ENCODE data around the gene ADAMTS17.

ADAMTS17 gene

DNA sequence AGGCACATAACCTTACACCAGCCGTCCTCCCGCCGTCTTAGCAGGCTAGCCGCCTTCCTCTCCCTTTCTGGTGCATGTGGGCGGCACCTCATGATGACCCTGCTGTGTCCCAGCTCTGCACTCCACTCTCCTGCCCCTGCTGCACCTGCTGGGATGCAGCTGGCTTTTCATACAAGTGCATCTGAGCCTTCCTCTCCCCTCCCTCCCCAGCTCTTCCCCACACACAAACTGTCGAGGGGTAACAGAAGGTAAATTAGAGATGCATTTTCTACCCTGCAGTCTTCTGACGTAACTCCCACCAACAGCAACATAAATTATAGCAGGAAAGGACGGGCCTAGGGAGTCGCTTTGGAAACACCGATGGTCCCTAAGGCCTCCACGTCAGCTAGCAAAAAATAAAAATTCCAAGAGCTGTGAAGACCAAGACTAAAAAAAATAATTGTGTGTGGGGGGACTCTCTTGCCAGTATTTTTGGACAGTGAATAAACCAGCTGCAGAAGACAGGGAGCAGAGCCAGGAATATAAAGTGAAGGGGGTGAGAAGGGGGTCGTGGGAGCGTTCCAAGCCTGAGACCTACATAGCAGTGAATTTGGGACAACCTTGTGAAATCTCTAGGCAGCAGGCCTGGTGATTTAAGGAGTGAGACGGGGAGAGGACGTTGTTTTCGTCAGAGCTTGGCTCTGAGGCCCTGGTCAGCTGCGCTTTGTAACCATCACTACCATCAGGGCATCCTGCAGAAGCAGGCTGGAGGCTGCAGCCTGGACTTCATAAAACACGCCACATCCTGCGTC, 216.2 kb downstream of the ADAMTS17 start:
- TF ChIP-seq EP300 (IDR thresholded peaks at IDR 0.05; ENCODE audit: borderline replicate concordance) (no peak), TAF1 (IDR thresholded peaks at IDR 0.05; ENCODE audit: low read depth) (no peak), TEAD4 (IDR thresholded peaks at IDR 0.05) (no peak), EGR1 (IDR thresholded peaks at IDR 0.05) (no peak), NFIC (IDR thresholded peaks at IDR 0.05) (no peak), YY1 (IDR thresholded peaks at IDR 0.05; ENCODE audit: low read depth) (no peak)
- TF ChIP-seq, protein P1, sequence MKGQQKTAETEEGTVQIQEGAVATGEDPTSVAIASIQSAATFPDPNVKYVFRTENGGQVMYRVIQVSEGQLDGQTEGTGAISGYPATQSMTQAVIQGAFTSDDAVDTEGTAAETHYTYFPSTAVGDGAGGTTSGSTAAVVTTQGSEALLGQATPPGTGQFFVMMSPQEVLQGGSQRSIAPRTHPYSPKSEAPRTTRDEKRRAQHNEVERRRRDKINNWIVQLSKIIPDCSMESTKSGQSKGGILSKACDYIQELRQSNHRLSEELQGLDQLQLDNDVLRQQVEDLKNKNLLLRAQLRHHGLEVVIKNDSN (IDR thresholded peaks at IDR 0.05): no peak
- TF ChIP-seq, protein P2, sequence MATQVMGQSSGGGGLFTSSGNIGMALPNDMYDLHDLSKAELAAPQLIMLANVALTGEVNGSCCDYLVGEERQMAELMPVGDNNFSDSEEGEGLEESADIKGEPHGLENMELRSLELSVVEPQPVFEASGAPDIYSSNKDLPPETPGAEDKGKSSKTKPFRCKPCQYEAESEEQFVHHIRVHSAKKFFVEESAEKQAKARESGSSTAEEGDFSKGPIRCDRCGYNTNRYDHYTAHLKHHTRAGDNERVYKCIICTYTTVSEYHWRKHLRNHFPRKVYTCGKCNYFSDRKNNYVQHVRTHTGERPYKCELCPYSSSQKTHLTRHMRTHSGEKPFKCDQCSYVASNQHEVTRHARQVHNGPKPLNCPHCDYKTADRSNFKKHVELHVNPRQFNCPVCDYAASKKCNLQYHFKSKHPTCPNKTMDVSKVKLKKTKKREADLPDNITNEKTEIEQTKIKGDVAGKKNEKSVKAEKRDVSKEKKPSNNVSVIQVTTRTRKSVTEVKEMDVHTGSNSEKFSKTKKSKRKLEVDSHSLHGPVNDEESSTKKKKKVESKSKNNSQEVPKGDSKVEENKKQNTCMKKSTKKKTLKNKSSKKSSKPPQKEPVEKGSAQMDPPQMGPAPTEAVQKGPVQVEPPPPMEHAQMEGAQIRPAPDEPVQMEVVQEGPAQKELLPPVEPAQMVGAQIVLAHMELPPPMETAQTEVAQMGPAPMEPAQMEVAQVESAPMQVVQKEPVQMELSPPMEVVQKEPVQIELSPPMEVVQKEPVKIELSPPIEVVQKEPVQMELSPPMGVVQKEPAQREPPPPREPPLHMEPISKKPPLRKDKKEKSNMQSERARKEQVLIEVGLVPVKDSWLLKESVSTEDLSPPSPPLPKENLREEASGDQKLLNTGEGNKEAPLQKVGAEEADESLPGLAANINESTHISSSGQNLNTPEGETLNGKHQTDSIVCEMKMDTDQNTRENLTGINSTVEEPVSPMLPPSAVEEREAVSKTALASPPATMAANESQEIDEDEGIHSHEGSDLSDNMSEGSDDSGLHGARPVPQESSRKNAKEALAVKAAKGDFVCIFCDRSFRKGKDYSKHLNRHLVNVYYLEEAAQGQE (IDR thresholded peaks at IDR 0.05; ENCODE audit: low read depth): no peak
- TF ChIP-seq, protein P3, sequence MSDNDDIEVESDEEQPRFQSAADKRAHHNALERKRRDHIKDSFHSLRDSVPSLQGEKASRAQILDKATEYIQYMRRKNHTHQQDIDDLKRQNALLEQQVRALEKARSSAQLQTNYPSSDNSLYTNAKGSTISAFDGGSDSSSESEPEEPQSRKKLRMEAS (IDR thresholded peaks at IDR 0.05): no peak

- TF ChIP-seq ZBTB7A (IDR thresholded peaks at IDR 0.05; ENCODE audit: low read depth) (no peak), EGR1 (IDR thresholded peaks at IDR 0.05) (no peak), EP300 (IDR thresholded peaks at IDR 0.05; ENCODE audit: borderline replicate concordance) (no peak), YY1 (IDR thresholded peaks at IDR 0.05; ENCODE audit: low read depth) (no peak), TEAD4 (IDR thresholded peaks at IDR 0.05) (no peak), TAF1 (IDR thresholded peaks at IDR 0.05; ENCODE audit: low read depth) (no peak), CREB1 (IDR thresholded peaks at IDR 0.05; ENCODE audit: low read depth) (no peak)
- TF ChIP-seq, protein P3 (IDR thresholded peaks at IDR 0.05): no peak
- TF ChIP-seq, protein P2 (IDR thresholded peaks at IDR 0.05; ENCODE audit: low read depth): no peak
Measured at GRCh38 chr15:100124936-100125335, 216.8 kb downstream of the ADAMTS17 start.

DNA sequence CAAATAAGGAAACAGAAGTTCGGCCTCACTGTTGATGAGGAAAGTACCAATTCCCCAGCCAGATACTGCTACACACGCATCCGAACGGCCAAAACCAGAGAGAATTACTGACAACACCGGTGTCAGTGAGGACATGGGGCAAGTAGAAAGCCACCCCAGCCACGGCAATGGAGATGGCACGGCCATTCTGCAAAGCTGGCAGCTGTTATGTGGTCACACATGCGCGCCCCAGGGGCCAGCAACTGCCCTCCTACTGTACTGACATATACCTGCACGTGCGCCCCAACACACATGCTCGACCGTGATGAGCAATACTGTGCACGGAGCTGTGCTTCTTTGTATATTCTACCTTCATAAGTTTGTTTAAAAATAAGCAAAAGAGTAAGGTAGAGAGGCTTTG, 217.4 kb downstream of the ADAMTS17 start:
- no peak for TF ChIP-seq FOXM1 (IDR thresholded peaks at IDR 0.05; ENCODE audit: borderline replicate concordance, low read depth)
- no peak for TF ChIP-seq NFIC (IDR thresholded peaks at IDR 0.05)
- TF ChIP-seq RAD21 (IDR thresholded peaks at IDR 0.05; ENCODE audit: low read depth): no peak
- TF ChIP-seq, protein P3 (IDR thresholded peaks at IDR 0.05): no peak
- TF ChIP-seq ZBTB7A (IDR thresholded peaks at IDR 0.05; ENCODE audit: low read depth): no peak
- TF ChIP-seq, protein P1 (IDR thresholded peaks at IDR 0.05): no peak
- no peak for TF ChIP-seq EGR1 (IDR thresholded peaks at IDR 0.05)
- no peak for TF ChIP-seq TEAD4 (IDR thresholded peaks at IDR 0.05)
- TF ChIP-seq TAF1 (IDR thresholded peaks at IDR 0.05; ENCODE audit: low read depth): no peak
- TF ChIP-seq YY1 (IDR thresholded peaks at IDR 0.05; ENCODE audit: low read depth): no peak
- TF ChIP-seq TCF12 (IDR thresholded peaks at IDR 0.05; ENCODE audit: low read depth): no peak
- TF ChIP-seq, protein P2 (IDR thresholded peaks at IDR 0.05; ENCODE audit: low read depth): no peak
- TF ChIP-seq CEBPB (IDR thresholded peaks at IDR 0.05): no peak
- no peak for TF ChIP-seq CREB1 (IDR thresholded peaks at IDR 0.05; ENCODE audit: low read depth)
- no peak for TF ChIP-seq EP300 (IDR thresholded peaks at IDR 0.05; ENCODE audit: borderline replicate concordance)

GRCh38 chr15:100123611-100124010, 218.2 kb downstream of the ADAMTS17 start:
- TF ChIP-seq NFIC (IDR thresholded peaks at IDR 0.05): no peak
- TF ChIP-seq YY1 (IDR thresholded peaks at IDR 0.05; ENCODE audit: low read depth): no peak

Measured in Ishikawa (cell line).